ENCODE measurements around the gene CIZ1. TPM values are rescaled to one million over a fixed set of nuclear protein-coding genes. Genes with fewer than 3 reads are reported as not detected.

The CIZ1 gene
- total and polyA plus RNA-seq, 9 of the 15 experiments (the other 6 are each of a cell fraction or from before 2014, with no cell fraction given), result 6.6 to 329 (median 87.8) TPM

DNA sequence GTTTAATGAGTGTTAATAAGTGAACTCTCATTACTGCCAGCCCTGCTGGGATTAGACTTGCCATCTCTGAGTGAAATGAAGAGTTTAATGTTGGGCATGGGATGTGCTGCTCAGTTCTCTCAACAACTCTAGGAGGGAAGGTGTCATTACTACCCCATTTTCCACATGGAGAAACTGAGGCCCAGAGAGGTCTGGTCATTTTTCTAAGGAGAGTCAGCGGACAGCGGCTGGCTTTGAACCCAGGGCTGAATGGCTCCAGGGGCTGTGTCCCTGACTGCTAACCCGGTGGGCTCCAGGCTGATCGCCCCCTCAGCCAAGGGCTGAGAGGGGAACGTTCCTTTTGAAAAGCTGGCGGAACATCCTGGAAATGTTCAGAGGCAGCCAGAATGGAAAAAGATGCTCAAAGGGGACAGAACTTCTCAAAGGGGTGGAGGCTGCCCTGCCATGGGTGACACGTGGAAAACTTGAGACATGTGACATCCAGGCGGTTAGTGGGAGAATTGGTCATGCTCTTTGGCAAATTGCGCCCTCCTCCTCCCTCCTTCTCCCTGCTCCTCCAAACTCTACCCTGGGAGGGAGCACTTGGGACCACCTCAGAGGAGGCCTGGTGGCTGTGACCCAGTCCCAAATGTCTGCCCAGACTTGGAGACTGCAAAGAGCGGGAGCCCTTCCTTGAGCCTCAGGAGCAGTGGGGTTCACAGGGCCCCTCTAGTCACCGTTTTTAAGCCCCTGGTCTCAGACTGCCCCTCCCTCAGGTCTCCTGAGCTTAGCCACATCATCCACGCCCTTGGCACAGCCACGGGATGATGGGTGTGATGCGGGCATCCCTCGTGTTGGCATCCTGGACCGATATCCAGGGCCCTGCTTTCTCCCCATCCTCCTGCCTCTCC lies 40.5 kb upstream of the CIZ1 start (continued):
- TF ChIP-seq, protein P1, sequence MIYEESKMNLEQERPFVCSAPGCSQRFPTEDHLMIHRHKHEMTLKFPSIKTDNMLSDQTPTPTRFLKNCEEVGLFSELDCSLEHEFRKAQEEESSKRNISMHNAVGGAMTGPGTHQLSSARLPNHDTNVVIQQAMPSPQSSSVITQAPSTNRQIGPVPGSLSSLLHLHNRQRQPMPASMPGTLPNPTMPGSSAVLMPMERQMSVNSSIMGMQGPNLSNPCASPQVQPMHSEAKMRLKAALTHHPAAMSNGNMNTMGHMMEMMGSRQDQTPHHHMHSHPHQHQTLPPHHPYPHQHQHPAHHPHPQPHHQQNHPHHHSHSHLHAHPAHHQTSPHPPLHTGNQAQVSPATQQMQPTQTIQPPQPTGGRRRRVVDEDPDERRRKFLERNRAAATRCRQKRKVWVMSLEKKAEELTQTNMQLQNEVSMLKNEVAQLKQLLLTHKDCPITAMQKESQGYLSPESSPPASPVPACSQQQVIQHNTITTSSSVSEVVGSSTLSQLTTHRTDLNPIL (CRISPR knock-in tag; IDR thresholded peaks at IDR 0.05), result no peak
- TF ChIP-seq ZSCAN32 (CRISPR knock-in tag; IDR thresholded peaks at IDR 0.05) (no peak), TEAD2 (tag; IDR thresholded peaks at IDR 0.05) (no peak), ZNF124 (CRISPR knock-in tag; IDR thresholded peaks at IDR 0.05) (no peak), ZKSCAN8 (CRISPR knock-in tag; IDR thresholded peaks at IDR 0.05) (no peak), RHOXF2B (CRISPR knock-in tag; conservative IDR thresholded peaks at IDR 0.05) (no peak), CHCHD3 (CRISPR knock-in tag; IDR thresholded peaks at IDR 0.05) (no peak), CHD4 (IDR thresholded peaks at IDR 0.05; ENCODE audit: insufficient read depth, insufficient replicate concordance, low read depth, low read length, poor library complexity, severe bottlenecking) (peak; percentile 63), KLF10 (CRISPR knock-in tag; IDR thresholded peaks at IDR 0.05) (0 out of 2 replicates have a peak, but pooled peaks have one; percentile 56)

All from K562 (cell line).